Neural cell (in vitro differentiated cells): ENCODE results near the gene RCE1. TPM values are rescaled to one million over a fixed set of nuclear protein-coding genes. Genes with fewer than 3 reads are reported as not detected.

Experiments used
- H2AFZ ChIP-seq: fragments of 200-600, 300-800 bp; sonication (generic), shearing (Covaris generic); 2 replicates; pipeline ENCODE4 v1.6.0; 2014; ENCODE audit warnings: low read depth, mild to moderate bottlenecking, antibody characterized with exemption, low read length, moderate library complexity
- H3F3A ChIP-seq: fragments of 200-600 bp; shearing (Covaris generic); 2 replicates; pipeline ENCODE4 v1.6.1; 2016; ENCODE audit warnings: mild to moderate bottlenecking, moderate library complexity, mixed read lengths, antibody characterized with exemption, low read length; ENCODE audit not compliant: insufficient read depth, poor library complexity, severe bottlenecking
- H3K27ac ChIP-seq: fragments of 200-600, 300-800 bp; sonication (generic), shearing (Covaris generic); 2 replicates; pipeline ENCODE4 v1.5.1; 2014; ENCODE audit warnings: mild to moderate bottlenecking, low read length, moderate library complexity
- H3K27me3 ChIP-seq: fragments of 300-800, 200-600 bp; sonication (generic), shearing (Covaris generic); 2 replicates; pipeline ENCODE4 v1.6.0; 2014; ENCODE audit warnings: mild to moderate bottlenecking, low read depth, low read length, moderate library complexity; ENCODE audit not compliant: insufficient read depth
- H3K36me3 ChIP-seq: fragments of 300-800, 200-600 bp; sonication (generic), shearing (Covaris generic); 2 replicates; pipeline ENCODE4 v1.5.1; 2014; ENCODE audit warnings: mild to moderate bottlenecking, antibody characterized with exemption, low read length, moderate library complexity; ENCODE audit not compliant: insufficient read depth
- H3K4me2 ChIP-seq: fragments of 300-800, 200-600 bp; sonication (generic), shearing (Covaris generic); 2 replicates; pipeline ENCODE4 v1.6.0; 2014; ENCODE audit warnings: mild to moderate bottlenecking, low read length
- H3K4me3 ChIP-seq: fragments of 300-800, 200-600 bp; sonication (generic), shearing (Covaris generic); 2 replicates; pipeline ENCODE4 v1.5.1; 2014; ENCODE audit warnings: mild to moderate bottlenecking, low read length, moderate library complexity
- H3K79me2 ChIP-seq: fragments of 200-600 bp; shearing (Covaris generic); replicated peaks from 2 replicates; pipeline ENCODE4 v1.6.0; 2014; ENCODE audit warnings: mild to moderate bottlenecking, low read length, moderate library complexity; ENCODE audit not compliant: insufficient read depth
- H3K9ac ChIP-seq: fragments of 300-800, 200-600 bp; sonication (generic), shearing (Covaris generic); 2 replicates; pipeline ENCODE4 v1.6.1; 2016; ENCODE audit warnings: mild to moderate bottlenecking, low read length, mixed read lengths
- H3K9me2 ChIP-seq: fragments of 200-600 bp; shearing (Covaris generic); 2 replicates; pipeline ENCODE4 v1.6.1; 2016; ENCODE audit warnings: mild to moderate bottlenecking, low read length, mixed read lengths; ENCODE audit not compliant: insufficient read depth
- H3K9me3 ChIP-seq: fragments of 200-600, 300-800 bp; sonication (generic), shearing (Covaris generic); 2 replicates; pipeline ENCODE4 v1.6.1; 2016; ENCODE audit warnings: mild to moderate bottlenecking, mixed run types, low read length, moderate library complexity, mixed read lengths
- H4K20me1 ChIP-seq: fragments of 200-600 bp; shearing (Covaris generic); 2 replicates; pipeline ENCODE4 v1.6.1; 2016; ENCODE audit warnings: mild to moderate bottlenecking, mixed run types; ENCODE audit not compliant: insufficient read depth
- CTCF ChIP-seq: fragments of 450-650 bp; IDR thresholded peaks from 2 replicates; pipeline ENCODE4 v1.5.1; 2014; ENCODE audit warnings: antibody characterized with exemption, mild to moderate bottlenecking, moderate library complexity; ENCODE audit not compliant: poor library complexity, severe bottlenecking
- EZH2 ChIP-seq: fragments of 200-600, 300-800 bp; shearing (Covaris generic), sonication (generic); IDR thresholded peaks from 2 replicates; pipeline ENCODE4 v1.6.1; 2014; ENCODE audit warnings: antibody characterized with exemption, low read length, borderline replicate concordance, mild to moderate bottlenecking; ENCODE audit not compliant: insufficient read depth, poor library complexity, severe bottlenecking
- MXI1 ChIP-seq: fragments of 450-650 bp; conservative IDR thresholded peaks from 2 replicates; pipeline ENCODE4 v1.6.1; 2014; ENCODE audit warnings: antibody characterized with exemption, mild to moderate bottlenecking; ENCODE audit not compliant: poor library complexity, severe bottlenecking
- POLR2AphosphoS5 ChIP-seq: IDR thresholded peaks from 2 replicates; pipeline ENCODE4 v1.6.1; 2012
- RAD21 ChIP-seq: fragments of 450-650 bp; conservative IDR thresholded peaks from 2 replicates; pipeline ENCODE4 v1.6.1; 2014; ENCODE audit warnings: antibody characterized with exemption, mild to moderate bottlenecking, moderate library complexity
- REST ChIP-seq: IDR thresholded peaks from 2 replicates; pipeline ENCODE4 v1.6.1; 2012; ENCODE audit warnings: borderline replicate concordance
- SMC3 ChIP-seq: fragments of 450-650 bp; conservative IDR thresholded peaks from 2 replicates; pipeline ENCODE4 v1.6.1; 2014; ENCODE audit warnings: antibody characterized with exemption, mild to moderate bottlenecking, moderate library complexity; ENCODE audit not compliant: poor library complexity
- TAF1 ChIP-seq: IDR thresholded peaks from 2 replicates; pipeline ENCODE4 v1.6.1; 2012; ENCODE audit warnings: low read depth
- polyA plus RNA-seq: library from polyadenylated mRNA; depleted of rRNA; stranded (reverse); fragments of >200 nt; gene quantifications from 2 replicates; pipeline ENCODE4 v1.2.3, GENCODE V29; 2014

Gene RCE1
- polyA plus RNA-seq, 1 donor from 2014 or later, result 50.5 TPM

DNA sequence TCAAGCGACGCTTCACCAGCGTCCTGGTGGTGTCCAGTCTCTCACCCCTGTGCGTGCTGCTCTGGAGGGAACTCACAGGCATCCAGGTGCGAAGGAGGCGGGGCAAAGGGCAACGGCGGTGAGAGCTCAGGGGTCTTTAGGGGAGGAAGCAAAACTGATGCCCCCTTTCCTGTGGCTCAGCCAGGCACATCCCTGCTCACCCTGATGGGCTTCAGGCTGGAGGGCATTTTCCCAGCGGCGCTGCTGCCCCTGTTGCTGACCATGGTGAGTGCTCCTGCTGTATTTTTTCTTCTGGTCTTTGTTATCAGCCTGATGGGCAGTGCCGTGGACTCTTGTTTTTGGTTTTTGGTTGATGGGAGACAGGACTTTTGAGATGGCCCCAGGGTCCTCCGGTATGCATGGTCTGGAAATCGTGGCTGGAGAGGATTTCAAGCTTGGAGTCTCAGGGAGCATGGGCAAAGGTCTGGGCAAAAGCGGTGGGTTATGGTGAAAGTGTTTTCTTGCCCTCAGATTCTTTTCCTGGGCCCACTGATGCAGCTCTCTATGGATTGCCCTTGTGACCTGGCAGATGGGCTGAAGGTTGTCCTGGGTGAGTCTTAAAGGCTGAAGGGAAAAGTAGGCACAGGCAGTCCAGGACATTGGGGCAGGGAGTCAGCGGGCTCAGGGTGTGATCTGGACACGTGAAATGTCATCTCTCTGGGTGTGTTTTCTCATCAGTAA, 695 bp downstream of the RCE1 start (continued):
- no peak for TF ChIP-seq CTCF
- no peak for TF ChIP-seq TAF1
- TF ChIP-seq EZH2, result no peak
- TF ChIP-seq RAD21, result no peak

GRCh38 chr11:66844496-66845142, 1.4 kb downstream of the RCE1 start:
- Histone ChIP-seq H3K4me3 (peak overlapping the region; percentile 89), H3K4me2 (peak overlapping the region; percentile 99), H3K27ac (no peak overlapping the region), H3K36me3 (no peaks in the 10 kb centered on the region), H3F3A (no peaks in the 10 kb centered on the region), H2AFZ (no peak overlapping the region), H3K9ac (peak overlapping the region; percentile 88), H4K20me1 (no peaks in the 10 kb centered on the region), H3K79me2 (peaks cover 24% of the 10 kb centered on the region), H3K9me2 (no peaks in the 10 kb centered on the region), H3K9me3 (no peaks in the 10 kb centered on the region), H3K27me3 (no peaks in the 10 kb centered on the region)
- TF ChIP-seq TAF1 (no peak), CTCF (no peak), RAD21 (no peak), REST (no peak), POLR2AphosphoS5 (no peak), SMC3 (no peak), MXI1 (no peak)
